ENCODE results near the gene HS6ST3. TPM values are rescaled to one million over a fixed set of nuclear protein-coding genes. Genes with fewer than 3 reads are reported as not detected.

Gene HS6ST3
- total RNA-seq, 2 experiments from 2014 or later: not detected

DNA sequence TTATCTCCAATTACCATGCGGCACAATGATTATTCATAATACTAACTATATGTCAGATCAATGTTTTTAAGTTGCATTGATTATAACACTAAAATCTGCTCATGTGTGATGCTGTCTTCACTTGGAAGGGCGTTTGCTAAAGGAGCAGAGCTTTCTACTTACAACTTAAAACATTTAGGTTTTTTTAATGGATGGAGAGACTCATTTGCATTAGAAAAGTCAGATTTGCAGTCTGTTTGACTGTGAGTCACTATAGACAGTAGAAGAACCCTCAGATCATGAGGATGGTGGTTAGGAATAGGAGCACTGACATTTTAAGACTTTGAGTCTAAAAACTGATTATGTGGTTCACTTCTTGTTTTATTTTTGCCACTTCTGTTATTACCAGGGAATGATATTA, 364.6 kb downstream of the HS6ST3 start:
- no peaks in the 10 kb centered on the region for H3K36me3 Mint-ChIP-seq (ENCODE audit: low read depth)

DNA sequence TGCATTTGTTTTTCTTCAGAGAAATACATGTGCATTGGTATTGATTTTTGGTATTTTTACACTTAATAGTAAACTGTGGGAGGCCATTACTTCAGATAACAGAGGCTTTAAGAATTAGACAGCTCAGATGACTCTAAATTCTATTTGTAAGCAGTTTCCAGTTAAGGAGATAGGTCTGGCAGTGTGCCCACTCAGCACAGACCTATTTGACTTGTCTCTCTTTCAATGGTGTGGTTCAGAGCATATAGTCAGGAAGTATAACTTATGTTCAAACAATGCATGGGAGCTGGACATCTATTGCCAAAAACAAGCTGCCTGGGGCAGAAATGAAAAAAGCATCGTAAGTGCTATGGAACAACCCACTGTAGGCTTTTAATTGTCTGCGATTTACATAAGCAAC, 370.7 kb downstream of the HS6ST3 start:
- H3K27ac Mint-ChIP-seq: no peak overlapping the region
- POLR2A ChIA-PET: no interaction called here
- intact Hi-C loops (cut with micrococcal nuclease): no loop called here

More for the DNA sequence above, 364.6 kb downstream of the HS6ST3 start:
- DNase-seq: no peak
- H3K4me3 Mint-ChIP-seq: no peak overlapping the region
- intact Hi-C loops (cut with micrococcal nuclease): no loop called here
- no peak for ATAC-seq
- TF ChIP-seq, protein P1, sequence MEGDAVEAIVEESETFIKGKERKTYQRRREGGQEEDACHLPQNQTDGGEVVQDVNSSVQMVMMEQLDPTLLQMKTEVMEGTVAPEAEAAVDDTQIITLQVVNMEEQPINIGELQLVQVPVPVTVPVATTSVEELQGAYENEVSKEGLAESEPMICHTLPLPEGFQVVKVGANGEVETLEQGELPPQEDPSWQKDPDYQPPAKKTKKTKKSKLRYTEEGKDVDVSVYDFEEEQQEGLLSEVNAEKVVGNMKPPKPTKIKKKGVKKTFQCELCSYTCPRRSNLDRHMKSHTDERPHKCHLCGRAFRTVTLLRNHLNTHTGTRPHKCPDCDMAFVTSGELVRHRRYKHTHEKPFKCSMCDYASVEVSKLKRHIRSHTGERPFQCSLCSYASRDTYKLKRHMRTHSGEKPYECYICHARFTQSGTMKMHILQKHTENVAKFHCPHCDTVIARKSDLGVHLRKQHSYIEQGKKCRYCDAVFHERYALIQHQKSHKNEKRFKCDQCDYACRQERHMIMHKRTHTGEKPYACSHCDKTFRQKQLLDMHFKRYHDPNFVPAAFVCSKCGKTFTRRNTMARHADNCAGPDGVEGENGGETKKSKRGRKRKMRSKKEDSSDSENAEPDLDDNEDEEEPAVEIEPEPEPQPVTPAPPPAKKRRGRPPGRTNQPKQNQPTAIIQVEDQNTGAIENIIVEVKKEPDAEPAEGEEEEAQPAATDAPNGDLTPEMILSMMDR (IDR thresholded peaks at IDR 0.05): no peak
- H3K9me3 Mint-ChIP-seq: peaks cover 1% of the 10 kb centered on the region
- no peaks in the 10 kb centered on the region for H3K4me1 Mint-ChIP-seq (ENCODE audit: low read depth)
- H3K27ac Mint-ChIP-seq: no peak overlapping the region
- no peaks in the 10 kb centered on the region for H3K27me3 Mint-ChIP-seq
- ChIA-PET CTCF (no interaction called here), POLR2A (no interaction called here)

DNA sequence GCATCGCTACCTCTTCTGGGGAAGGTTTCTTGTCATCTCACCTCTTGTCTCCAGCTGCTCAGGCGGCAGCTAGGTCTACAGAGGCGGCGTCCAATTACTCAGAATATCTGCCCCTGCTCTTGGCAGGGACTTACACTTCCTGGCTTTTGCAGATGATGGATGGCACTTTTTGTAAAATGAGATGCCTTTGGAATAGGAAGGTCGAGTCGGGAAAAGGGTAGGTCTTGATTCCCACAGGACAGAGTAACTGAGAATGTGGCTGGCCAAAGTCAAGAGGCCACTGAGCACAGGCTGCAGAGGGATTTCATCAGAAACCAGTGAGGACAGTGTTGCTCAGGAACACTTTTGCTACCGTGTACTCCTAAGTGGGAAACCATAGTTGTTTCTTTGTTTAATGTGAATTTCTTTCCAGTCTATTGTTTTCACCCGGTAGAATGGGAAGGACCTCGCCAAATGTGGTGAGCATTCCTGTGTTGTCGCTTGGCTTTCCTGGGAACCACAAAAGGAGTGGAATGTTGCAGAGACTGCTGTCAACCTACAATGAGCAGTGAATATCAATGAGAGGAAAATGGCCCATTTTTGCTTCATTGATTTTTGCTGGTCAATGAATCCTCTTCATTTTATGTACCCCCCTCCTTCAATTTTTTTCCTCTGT, 383.7 kb downstream of the HS6ST3 start:
- ChIA-PET CTCF (no interaction called here), POLR2A (no interaction called here)
- no peaks in the 10 kb centered on the region for H3K4me1 Mint-ChIP-seq (ENCODE audit: low read depth)
- ATAC-seq: no peak
- intact Hi-C loops (cut with micrococcal nuclease): no loop called here
- peaks cover 2% of the 10 kb centered on the region for H3K27me3 Mint-ChIP-seq
- TF ChIP-seq, protein P1 (IDR thresholded peaks at IDR 0.05): no peak
- no peak overlapping the region for H3K4me3 Mint-ChIP-seq
- peaks cover 5% of the 10 kb centered on the region for H3K9me3 Mint-ChIP-seq
- H3K36me3 Mint-ChIP-seq (ENCODE audit: low read depth): no peaks in the 10 kb centered on the region
- DNase-seq: no peak
- H3K27ac Mint-ChIP-seq: no peak overlapping the region

More for the DNA sequence above, 370.7 kb downstream of the HS6ST3 start:
- Mint-ChIP-seq H3K36me3 (ENCODE audit: low read depth) (no peaks in the 10 kb centered on the region), H3K9me3 (peaks cover 2% of the 10 kb centered on the region), H3K27me3 (no peaks in the 10 kb centered on the region), H3K4me1 (ENCODE audit: low read depth) (no peaks in the 10 kb centered on the region), H3K4me3 (no peak overlapping the region)
- CTCF ChIA-PET: no interaction called here
- DNase-seq (no peak), ATAC-seq (no peak)
- TF ChIP-seq, protein P1 (IDR thresholded peaks at IDR 0.05): no peak

DNA sequence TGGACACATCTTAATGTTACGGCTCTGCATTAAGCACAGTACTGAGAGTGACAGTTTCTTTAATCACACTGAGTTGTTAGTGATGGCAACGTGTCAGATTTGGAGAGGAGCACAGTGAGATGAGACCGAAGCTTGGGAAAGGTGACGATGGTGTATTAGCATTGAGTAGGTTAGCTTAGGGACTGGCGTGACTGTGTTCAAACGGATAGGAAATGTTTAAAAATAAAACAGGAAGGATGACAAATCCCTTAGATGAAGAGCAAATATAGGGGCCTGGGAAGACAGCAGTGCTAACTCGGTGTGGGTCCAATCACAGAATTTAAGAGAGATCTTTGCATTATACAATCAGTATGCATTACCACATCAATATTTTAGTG, 384.3 kb downstream of the HS6ST3 start:
- TF ChIP-seq, protein P1 (IDR thresholded peaks at IDR 0.05): no peak
- no peaks in the 10 kb centered on the region for H3K4me1 Mint-ChIP-seq (ENCODE audit: low read depth)
- H3K27ac Mint-ChIP-seq: no peak overlapping the region
- POLR2A ChIA-PET: no interaction called here
- intact Hi-C loops (cut with micrococcal nuclease): no loop called here
- ATAC-seq: no peak
- peaks cover 2% of the 10 kb centered on the region for H3K27me3 Mint-ChIP-seq
- CTCF ChIA-PET: no interaction called here
- H3K4me3 Mint-ChIP-seq: no peak overlapping the region
- H3K36me3 Mint-ChIP-seq (ENCODE audit: low read depth): no peaks in the 10 kb centered on the region
- no peak for DNase-seq
- peaks cover 7% of the 10 kb centered on the region for H3K9me3 Mint-ChIP-seq

DNA sequence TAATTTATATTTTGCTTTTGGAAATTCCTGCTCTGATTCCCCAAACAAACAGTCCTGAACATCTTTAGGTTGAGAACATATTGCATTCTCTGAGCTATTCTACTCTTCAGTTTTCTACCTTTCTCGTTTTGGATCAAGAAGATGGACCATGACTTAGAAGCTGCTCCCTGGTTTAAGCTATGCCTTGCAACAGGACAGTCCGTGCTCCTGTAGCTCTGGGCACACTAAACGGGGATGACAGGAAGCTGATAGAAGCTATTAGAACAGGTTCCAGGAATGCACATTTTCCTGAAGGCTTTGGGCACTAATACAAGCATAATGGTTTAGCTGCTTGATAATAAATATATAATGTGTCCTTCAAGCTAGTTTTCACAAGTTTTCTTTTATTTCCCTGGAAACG, 385.2 kb downstream of the HS6ST3 start:
- Mint-ChIP-seq H3K4me1 (ENCODE audit: low read depth) (no peaks in the 10 kb centered on the region), H3K36me3 (ENCODE audit: low read depth) (no peaks in the 10 kb centered on the region), H3K9me3 (peaks cover 9% of the 10 kb centered on the region), H3K4me3 (no peak overlapping the region), H3K27me3 (peaks cover 2% of the 10 kb centered on the region), H3K27ac (no peak overlapping the region)
- DNase-seq (no peak), ATAC-seq (no peak)
- TF ChIP-seq, protein P1 (IDR thresholded peaks at IDR 0.05): no peak
- POLR2A ChIA-PET: no interaction called here
- intact Hi-C loops (cut with micrococcal nuclease): no loop called here
- CTCF ChIA-PET: no interaction called here
